Measurements from ENCODE around the gene RFX3. TPM values are rescaled to one million over a fixed set of nuclear protein-coding genes. Genes with fewer than 3 reads are reported as not detected.

The RFX3 gene
- total RNA-seq, 1 experiment from 2014 or later, result 8.4 TPM

GRCh38 chr9:3475300-3476020 lies 50.3 kb downstream of the RFX3 start:
- Histone ChIP-seq H3K4me2 (no peak overlapping the region), H3K79me2 (ENCODE audit: low read depth) (no peaks in the 10 kb centered on the region), H4K20me1 (ENCODE audit: insufficient read depth) (no peaks in the 10 kb centered on the region), H3K9me2 (ENCODE audit: insufficient read depth) (no peaks in the 10 kb centered on the region), H3K27me3 (ENCODE audit: insufficient read depth, low read depth) (no peaks in the 10 kb centered on the region), H3K27ac (no peak overlapping the region), H3F3A (ENCODE audit: insufficient read depth, low read depth) (no peaks in the 10 kb centered on the region), H3K9me3 (ENCODE audit: insufficient read depth, low read depth) (no peaks in the 10 kb centered on the region), H3K36me3 (ENCODE audit: low read depth) (no peaks in the 10 kb centered on the region), H3K4me1 (replicated peaks; ENCODE audit: insufficient read depth) (peaks cover 6% of the 10 kb centered on the region; the same call in 1 of the 2 replicates), H3K4me3 (no peak overlapping the region), H2AFZ (no peak overlapping the region)
- TF ChIP-seq CTCF (conservative IDR thresholded peaks at IDR 0.05), result no peak
- no peak for TF ChIP-seq EZH2 (IDR thresholded peaks at IDR 0.05; ENCODE audit: low read depth)
- POLR2A ChIA-PET (ENCODE audit: unreplicated experiment), result no interaction called here
- DNase-seq, result no peak
- BruUV-seq (replicated peaks), result no TSS peak
- CTCF ChIA-PET, result no interaction called here
- intact Hi-C loops (cut with micrococcal nuclease; ENCODE audit: unreplicated experiment), result no loop called here

GRCh38 chr9:3474821-3475220 lies 51.0 kb downstream of the RFX3 start:
- no peak for DNase-seq
- TF ChIP-seq EZH2 (IDR thresholded peaks at IDR 0.05; ENCODE audit: low read depth) (no peak), CTCF (conservative IDR thresholded peaks at IDR 0.05) (no peak)
- no peak overlapping the region for H2AFZ ChIP-seq
- no peaks in the 10 kb centered on the region for H3K36me3 ChIP-seq (ENCODE audit: low read depth)
- H3K27ac ChIP-seq, result no peak overlapping the region
- BruUV-seq (replicated peaks), result no TSS peak
- no peaks in the 10 kb centered on the region for H3K9me2 ChIP-seq (ENCODE audit: insufficient read depth)
- H3K4me1 ChIP-seq (replicated peaks; ENCODE audit: insufficient read depth), result peaks cover 6% of the 10 kb centered on the region; the same call in 1 of the 2 replicates
- CTCF ChIA-PET, result no interaction called here
- H3K9me3 ChIP-seq (ENCODE audit: insufficient read depth, low read depth), result no peaks in the 10 kb centered on the region
- H3K79me2 ChIP-seq (ENCODE audit: low read depth), result no peaks in the 10 kb centered on the region
- no peaks in the 10 kb centered on the region for H4K20me1 ChIP-seq (ENCODE audit: insufficient read depth)
- intact Hi-C loops (cut with micrococcal nuclease; ENCODE audit: unreplicated experiment), result no loop called here
- no peaks in the 10 kb centered on the region for H3F3A ChIP-seq (ENCODE audit: insufficient read depth, low read depth)
- no peaks in the 10 kb centered on the region for H3K27me3 ChIP-seq (ENCODE audit: insufficient read depth, low read depth)
- POLR2A ChIA-PET (ENCODE audit: unreplicated experiment), result no interaction called here
- H3K4me2 ChIP-seq, result no peak overlapping the region
- no peak overlapping the region for H3K4me3 ChIP-seq

- Histone ChIP-seq H3F3A (ENCODE audit: insufficient read depth, low read depth) (no peaks in the 10 kb centered on the region), H3K27ac (no peak overlapping the region), H3K4me1 (replicated peaks; ENCODE audit: insufficient read depth) (no peaks in the 10 kb centered on the region), H3K9me3 (ENCODE audit: insufficient read depth, low read depth) (no peaks in the 10 kb centered on the region), H2AFZ (no peak overlapping the region), H3K4me2 (no peak overlapping the region), H4K20me1 (ENCODE audit: insufficient read depth) (no peaks in the 10 kb centered on the region), H3K4me3 (no peak overlapping the region), H3K9me2 (ENCODE audit: insufficient read depth) (no peaks in the 10 kb centered on the region), H3K36me3 (ENCODE audit: low read depth) (no peaks in the 10 kb centered on the region), H3K79me2 (ENCODE audit: low read depth) (no peaks in the 10 kb centered on the region), H3K27me3 (ENCODE audit: insufficient read depth, low read depth) (no peaks in the 10 kb centered on the region)
- no peak for TF ChIP-seq EZH2 (IDR thresholded peaks at IDR 0.05; ENCODE audit: low read depth)
- no peak for TF ChIP-seq CTCF (conservative IDR thresholded peaks at IDR 0.05)
- intact Hi-C loops (cut with micrococcal nuclease; ENCODE audit: unreplicated experiment), result no loop called here
- CTCF ChIA-PET, result no interaction called here
- no TSS peak for BruUV-seq (replicated peaks)
- POLR2A ChIA-PET (ENCODE audit: unreplicated experiment), result no interaction called here
- DNase-seq, result no peak
Measured at GRCh38 chr9:3473405-3473804, 52.4 kb downstream of the RFX3 start.

Measured in PC-9 (cell line).